ENCODE measurements around the gene ATN1.
A peak's percentile ranks its signal among the peaks of the same experiment; 100 is the strongest.
"Not testable (repeated sequence)": the region's sequence is repeated elsewhere in the genome, so short reads cannot be mapped to it uniquely, and the experiment has no call there.

The ATN1 gene, protein sequence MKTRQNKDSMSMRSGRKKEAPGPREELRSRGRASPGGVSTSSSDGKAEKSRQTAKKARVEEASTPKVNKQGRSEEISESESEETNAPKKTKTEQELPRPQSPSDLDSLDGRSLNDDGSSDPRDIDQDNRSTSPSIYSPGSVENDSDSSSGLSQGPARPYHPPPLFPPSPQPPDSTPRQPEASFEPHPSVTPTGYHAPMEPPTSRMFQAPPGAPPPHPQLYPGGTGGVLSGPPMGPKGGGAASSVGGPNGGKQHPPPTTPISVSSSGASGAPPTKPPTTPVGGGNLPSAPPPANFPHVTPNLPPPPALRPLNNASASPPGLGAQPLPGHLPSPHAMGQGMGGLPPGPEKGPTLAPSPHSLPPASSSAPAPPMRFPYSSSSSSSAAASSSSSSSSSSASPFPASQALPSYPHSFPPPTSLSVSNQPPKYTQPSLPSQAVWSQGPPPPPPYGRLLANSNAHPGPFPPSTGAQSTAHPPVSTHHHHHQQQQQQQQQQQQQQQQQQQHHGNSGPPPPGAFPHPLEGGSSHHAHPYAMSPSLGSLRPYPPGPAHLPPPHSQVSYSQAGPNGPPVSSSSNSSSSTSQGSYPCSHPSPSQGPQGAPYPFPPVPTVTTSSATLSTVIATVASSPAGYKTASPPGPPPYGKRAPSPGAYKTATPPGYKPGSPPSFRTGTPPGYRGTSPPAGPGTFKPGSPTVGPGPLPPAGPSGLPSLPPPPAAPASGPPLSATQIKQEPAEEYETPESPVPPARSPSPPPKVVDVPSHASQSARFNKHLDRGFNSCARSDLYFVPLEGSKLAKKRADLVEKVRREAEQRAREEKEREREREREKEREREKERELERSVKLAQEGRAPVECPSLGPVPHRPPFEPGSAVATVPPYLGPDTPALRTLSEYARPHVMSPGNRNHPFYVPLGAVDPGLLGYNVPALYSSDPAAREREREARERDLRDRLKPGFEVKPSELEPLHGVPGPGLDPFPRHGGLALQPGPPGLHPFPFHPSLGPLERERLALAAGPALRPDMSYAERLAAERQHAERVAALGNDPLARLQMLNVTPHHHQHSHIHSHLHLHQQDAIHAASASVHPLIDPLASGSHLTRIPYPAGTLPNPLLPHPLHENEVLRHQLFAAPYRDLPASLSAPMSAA (N-terminal part only)

DNA sequence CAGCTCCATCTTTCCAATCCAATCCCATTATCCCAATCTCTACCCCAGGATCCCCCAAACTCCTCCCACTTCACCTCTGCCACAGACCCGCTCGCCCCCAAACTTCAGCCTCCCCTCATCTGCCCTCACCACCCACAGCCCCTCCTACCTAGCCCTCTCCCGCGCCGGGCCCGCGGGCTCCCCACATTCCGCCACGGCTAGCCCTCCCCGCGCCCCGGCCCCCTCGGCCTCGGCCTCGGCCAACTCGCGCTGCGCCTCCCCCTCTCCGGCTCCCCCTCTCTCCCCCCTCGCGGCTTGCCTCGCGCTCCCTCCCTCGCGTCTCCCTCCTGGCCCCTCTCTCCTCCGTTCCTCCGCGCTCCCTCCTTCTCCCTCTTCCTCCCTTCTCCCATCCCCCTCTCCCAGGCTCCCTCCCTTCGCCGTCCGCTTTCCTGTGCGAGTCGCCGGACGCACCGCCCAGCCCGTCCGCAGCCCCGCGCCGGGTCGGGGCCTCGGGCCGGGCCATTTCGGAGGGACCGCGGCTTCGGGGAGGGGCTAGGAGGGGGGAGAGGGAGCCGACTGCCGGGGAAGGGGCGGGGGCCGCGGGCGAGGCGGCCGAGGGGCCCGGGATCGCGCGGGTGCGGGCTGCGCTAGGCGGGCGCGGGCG, at the start of gene ATN1:
Gene ATN1 (plus strand): TSS at position 581 of the 643 bp plus-strand sequence. CDS start 6,043 bp downstream, outside the sequence.
- peaks cover 8% of the 10 kb centered on the region for H3K36me3 Mint-ChIP-seq (ENCODE audit: low read depth)
- H3K4me3 Mint-ChIP-seq, result peak within 1 kb of the TSS; percentile 96 to 99 (median 97)
- H3K9me3 Mint-ChIP-seq, result no peaks in the 10 kb centered on the region
- no peak for TF ChIP-seq CTCF (IDR thresholded peaks at IDR 0.05; ENCODE audit: unreplicated experiment in 3 of 3)
- H3K27me3 Mint-ChIP-seq (ENCODE audit: low read depth), result no peaks in the 10 kb centered on the region
- H3K4me1 Mint-ChIP-seq, result peaks cover 72% of the 10 kb centered on the region
- peak within 1 kb of the TSS; percentile 98 to 100 (median 100) for H3K27ac Mint-ChIP-seq

GRCh38 chr12:6879824-6880223, 47.9 kb upstream of the ATN1 start:
- not testable (repeated sequence) for H3K4me3 Mint-ChIP-seq; H3K4me1 Mint-ChIP-seq; H3K27ac Mint-ChIP-seq; H3K27me3 Mint-ChIP-seq (ENCODE audit: low read depth); H3K9me3 Mint-ChIP-seq
- H3K36me3 Mint-ChIP-seq (ENCODE audit: low read depth), result peaks cover 13% of the 10 kb centered on the region

DNA sequence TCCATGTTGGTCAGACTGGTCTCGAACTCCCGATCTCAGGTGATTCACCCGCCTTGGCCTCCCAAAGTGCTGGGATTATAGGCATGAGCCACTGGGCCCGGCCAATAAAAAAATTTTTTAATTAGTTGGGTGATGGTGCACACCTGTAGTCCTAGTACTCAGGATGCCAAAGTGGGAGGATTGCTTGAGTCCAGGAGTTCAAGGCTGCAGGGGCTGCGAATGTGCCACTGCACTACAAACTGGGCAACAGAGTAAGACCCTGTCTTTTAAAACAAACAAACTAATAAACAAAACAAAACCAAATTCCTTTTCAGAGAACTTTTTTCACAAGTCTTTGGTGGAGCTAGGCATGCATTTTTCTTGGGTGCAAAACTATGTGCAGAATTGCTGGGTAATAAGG, 44.5 kb upstream of the ATN1 start:
- Mint-ChIP-seq H3K27ac (no peak overlapping the region), H3K27me3 (ENCODE audit: low read depth) (no peaks in the 10 kb centered on the region), H3K4me3 (no peak overlapping the region), H3K4me1 (peaks cover 8% of the 10 kb centered on the region), H3K36me3 (ENCODE audit: low read depth) (peaks cover 7% of the 10 kb centered on the region), H3K9me3 (no peaks in the 10 kb centered on the region)
- TF ChIP-seq CTCF (IDR thresholded peaks at IDR 0.05; ENCODE audit: unreplicated experiment in 3 of 3), result no peak

DNA sequence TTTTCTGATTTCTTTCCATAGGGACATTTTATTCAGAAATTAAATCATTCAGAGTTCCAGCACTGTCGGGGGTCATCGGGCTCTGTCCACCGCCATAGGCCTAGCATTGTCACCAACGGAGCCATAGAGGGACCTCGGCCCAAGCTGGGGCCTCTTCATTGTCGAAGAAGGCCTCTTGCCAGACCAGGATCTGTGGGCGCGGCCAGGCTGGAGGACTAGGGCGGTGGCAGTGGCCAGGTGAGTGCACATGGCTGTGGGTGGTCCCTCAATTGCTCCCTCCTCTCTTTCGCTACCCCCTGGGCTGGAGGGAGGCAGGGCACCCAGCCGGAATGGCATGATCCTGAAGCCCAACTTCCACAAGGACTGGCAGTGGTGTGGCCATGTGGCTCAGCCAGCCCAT, 44.1 kb upstream of the ATN1 start:
- peaks cover 7% of the 10 kb centered on the region for H3K36me3 Mint-ChIP-seq (ENCODE audit: low read depth)
- H3K4me1 Mint-ChIP-seq, result peaks cover 8% of the 10 kb centered on the region
- no peaks in the 10 kb centered on the region for H3K9me3 Mint-ChIP-seq
- H3K27me3 Mint-ChIP-seq (ENCODE audit: low read depth), result no peaks in the 10 kb centered on the region
- H3K4me3 Mint-ChIP-seq, result no peak overlapping the region
- TF ChIP-seq CTCF (IDR thresholded peaks at IDR 0.05; ENCODE audit: unreplicated experiment in 3 of 3), result no peak
- no peak overlapping the region for H3K27ac Mint-ChIP-seq

- no peaks in the 10 kb centered on the region for H3K9me3 Mint-ChIP-seq
- peaks cover 8% of the 10 kb centered on the region for H3K4me1 Mint-ChIP-seq
- TF ChIP-seq CTCF (IDR thresholded peaks at IDR 0.05; ENCODE audit: unreplicated experiment in 3 of 3), result no peak
- no peak overlapping the region for H3K4me3 Mint-ChIP-seq
- peak overlapping the region in 2 of 3 experiments; percentile 9 to 82 for H3K27ac Mint-ChIP-seq
- peaks cover 7% of the 10 kb centered on the region for H3K36me3 Mint-ChIP-seq (ENCODE audit: low read depth)
- H3K27me3 Mint-ChIP-seq (ENCODE audit: low read depth), result no peaks in the 10 kb centered on the region
These were observed 43.2 kb upstream of the ATN1 start for GRCh38 chr12:6884539-6884938.

DNA sequence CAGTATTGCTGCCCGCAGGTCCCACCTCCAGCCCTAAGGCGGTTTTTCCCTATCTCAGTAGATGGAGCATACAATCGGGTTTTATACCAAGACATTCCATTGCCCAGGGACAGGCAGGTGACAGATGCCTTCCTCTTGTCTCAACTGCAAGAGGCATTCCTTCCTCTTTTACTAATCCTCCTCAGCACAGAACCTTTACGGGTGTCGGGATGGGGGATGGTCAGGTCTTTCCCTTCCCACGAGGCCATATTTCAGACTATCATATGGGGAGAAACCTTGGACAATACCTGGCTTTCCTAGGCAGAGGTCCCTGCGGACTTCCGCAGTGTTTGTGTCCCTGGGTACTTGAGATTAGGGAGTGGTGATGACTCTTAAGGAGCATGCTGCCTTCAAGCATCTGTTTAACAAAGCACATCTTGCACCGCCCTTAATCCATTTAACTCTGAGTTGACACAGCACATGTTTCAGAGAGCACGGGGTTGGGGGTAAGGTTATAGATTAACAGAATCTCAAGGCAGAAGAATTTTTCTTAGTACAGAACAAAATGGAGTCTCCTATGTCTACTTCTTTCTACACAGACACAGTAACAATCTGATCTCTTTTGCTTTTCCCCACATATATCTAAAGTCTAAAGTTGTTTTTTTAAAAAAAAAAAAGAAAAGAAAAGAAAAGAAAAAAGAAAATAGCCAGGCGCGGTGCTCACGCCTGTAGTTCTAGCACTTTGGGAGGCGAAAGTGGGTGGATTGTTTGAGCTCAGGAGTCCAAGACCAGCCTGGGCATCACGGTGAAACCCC, 41.4 kb upstream of the ATN1 start:
- H3K9me3 Mint-ChIP-seq, result not testable (repeated sequence)

More for the DNA sequence above, 41.4 kb upstream of the ATN1 start:
- Mint-ChIP-seq H3K4me1 (peaks cover 13% of the 10 kb centered on the region), H3K27ac (peak overlapping the region; percentile 70 to 99 (median 93)), H3K4me3 (peak overlapping the region in 2 of 3 experiments; percentile 32 to 61)
- H3K36me3 Mint-ChIP-seq (ENCODE audit: low read depth); H3K27me3 Mint-ChIP-seq (ENCODE audit: low read depth): not testable (repeated sequence)

All from nephron (organoid).